Measurements from ENCODE around the gene GSE1.

Gene GSE1

GRCh38 chr16:85662976-85663830 lies 50.1 kb downstream of the GSE1 start:
- DNase-seq: no peak

DNA sequence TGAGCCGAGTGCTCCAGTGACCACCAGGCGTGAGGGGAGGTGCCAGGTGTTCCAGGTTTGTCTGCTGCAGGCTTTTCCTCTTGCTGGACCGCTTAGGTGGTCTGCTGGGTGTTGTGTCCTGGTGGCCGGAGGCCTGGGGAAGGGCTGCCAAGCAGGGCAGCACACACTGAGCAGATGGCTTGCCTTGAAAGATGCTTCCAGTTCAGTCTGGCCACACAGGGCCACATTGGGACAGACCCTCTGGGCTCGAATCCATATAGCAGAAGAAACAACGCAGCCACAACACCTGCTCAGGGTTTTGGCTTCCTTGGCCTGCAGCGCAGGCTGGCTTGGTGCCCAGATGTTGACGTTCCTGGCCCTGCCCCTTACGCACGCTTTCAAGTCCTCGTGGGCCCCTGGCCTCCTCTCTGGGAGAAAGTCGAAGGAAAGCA lies 50.8 kb downstream of the GSE1 start:
- DNase-seq: peak; percentile 46

- DNase-seq: no peak
Observed at GRCh38 chr16:85664580-85665372, 51.7 kb downstream of the GSE1 start.

DNA sequence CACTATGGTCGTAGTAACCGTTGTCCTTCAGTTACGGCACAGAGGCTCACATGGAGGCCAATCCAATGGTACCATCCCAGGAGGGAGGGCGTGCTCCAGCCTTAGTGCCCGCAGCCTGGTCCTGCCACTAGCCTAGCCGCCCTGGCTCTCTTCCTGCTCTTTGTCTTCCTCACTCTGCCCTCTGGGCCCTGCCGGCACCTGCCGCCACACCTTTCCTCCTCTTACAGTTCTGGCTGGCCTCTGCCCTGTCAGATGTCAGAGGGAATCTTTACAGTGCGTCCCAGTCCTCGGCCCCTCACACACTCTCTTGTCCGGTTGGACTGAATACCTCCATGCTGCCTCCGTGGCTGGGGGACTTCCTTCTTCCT lies 52.2 kb downstream of the GSE1 start:
- DNase-seq: no peak

GRCh38 chr16:85665929-85666328 lies 52.8 kb downstream of the GSE1 start:
- no peak for DNase-seq

DNA sequence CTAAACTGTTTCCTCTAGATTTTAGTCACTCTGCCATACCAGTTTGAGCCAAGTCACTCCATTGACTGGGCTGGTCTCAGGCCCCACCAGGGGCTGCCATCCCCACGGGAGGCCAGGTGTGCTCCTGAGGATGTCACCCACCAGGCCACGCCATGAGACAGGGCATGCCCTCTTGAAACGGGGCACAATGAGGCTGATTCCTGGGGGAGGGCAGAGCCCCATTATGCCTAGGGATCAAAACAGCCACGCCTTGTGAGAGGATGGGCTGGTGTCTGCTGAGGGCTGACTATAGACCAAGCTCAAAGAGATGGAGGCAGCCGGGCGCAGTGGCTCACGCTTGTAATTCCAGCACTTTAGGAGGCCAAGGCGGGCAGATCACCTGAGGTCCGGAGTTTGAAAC lies 54.1 kb downstream of the GSE1 start:
- DNase-seq: no peak

- DNase-seq: no peak
Observed at GRCh38 chr16:85667841-85668413, 54.8 kb downstream of the GSE1 start.

DNA sequence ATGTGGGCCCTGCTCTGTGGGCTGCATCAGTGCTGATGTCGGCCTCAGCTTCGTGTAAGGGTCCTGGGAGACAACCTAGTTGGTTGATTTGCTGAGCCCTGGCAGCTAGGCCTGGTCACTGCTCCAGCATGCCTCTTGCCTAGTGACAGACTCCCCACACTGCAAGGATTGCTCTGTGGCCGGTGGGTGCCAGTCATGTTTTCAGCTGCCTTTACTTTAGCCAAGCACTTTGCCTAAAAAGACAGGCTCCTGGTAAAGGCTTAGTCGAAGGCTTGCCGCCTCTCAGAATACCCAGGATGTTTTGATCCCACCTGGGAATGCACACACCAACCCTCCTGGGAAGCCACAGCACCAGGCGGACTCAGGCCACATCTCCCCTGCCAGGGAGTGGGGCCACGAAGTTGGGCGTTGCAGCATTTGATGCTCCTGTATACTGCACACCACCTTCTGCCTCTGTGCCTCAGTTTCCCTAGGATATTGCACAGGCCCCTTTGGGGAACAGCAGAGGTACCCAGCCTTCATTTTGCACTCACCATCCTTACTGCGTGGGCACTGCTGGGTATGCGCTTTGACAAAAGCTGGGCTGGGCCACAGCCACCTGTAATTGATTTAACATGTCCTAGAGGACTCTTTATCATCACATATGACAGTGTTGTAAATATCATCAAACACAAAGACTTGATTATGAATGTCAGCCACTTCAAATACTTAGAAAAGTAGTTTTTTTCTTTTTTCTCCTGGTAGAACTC lies 55.7 kb downstream of the GSE1 start:
- no peak for DNase-seq

DNA sequence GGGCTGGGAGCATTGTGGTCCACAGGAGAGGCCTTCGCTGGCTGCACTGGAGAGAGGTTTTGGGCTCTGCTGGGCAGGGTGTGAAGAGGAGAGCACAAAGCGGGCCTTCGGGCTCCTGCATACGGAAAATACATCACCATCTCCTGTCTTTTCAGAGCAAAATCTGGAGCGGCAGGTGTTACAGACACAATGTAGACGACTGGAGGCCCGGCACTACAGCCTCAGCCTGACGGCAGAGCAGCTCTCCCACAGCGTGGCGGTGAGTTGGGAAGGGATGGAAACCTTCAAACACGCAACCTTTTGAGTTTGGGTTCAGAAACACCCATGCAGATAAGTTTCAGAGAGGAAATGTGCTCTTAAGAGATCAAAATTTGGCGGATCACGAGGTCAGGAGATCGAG lies 57.7 kb downstream of the GSE1 start:
- DNase-seq: no peak

DNA sequence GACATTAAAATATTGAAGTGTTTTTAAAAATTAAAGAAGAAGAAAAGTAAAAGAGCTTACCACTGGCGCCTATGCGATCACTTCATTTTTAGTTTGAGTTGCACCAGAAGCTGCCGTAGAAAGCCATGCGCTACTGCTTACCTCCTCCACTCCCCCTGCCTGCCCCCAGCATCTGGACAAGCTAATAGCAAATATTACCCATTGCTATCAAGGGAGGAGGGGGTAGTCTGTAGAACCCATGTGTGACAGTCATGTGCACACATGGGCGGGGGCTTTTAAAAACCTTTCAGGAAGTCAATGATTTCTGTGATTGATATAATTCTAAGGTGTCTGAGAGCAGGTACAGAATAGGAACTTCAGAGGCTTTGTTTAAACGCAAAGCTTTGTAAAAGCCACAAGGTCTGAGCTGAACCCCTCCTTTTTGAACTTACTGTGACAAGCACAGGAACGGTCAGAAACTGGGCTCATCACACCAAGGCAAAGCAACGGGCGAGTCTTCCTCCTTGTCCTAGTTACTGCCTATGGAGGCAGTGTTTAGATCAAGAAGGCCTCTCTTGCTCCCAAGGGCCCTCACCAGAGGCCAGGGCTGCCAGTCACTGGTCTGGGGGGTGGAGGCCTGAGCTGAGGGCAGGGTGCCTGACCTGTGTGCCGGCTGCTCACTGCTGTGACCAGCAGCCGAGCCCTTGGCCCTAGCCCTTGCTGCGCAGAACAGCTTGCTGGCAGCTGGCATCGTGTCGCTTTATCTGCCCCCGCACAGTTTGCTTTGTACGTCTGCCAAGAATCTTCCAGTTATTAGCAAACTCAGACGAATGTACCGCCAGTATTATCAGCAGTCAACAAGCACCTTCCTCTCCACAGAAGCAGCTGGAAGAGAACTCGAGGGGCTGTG lies 60.7 kb downstream of the GSE1 start:
- peak; percentile 36 for DNase-seq

DNA sequence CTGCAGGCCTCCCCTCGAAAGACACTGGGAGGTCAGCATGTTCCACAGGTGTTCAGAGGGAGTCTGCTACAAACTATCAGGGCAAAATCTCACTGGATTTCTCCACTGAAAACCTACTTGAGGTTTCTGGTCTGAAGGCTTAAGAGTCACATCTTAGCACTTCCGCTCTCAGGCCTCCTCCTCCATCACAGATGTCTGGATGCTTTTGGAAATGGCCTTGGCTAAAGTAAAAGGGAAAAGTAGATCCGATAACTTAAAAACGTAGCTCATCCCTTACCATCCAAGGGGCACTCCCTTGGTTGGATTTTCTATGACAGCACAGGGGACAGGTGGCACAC lies 61.3 kb downstream of the GSE1 start:
- DNase-seq: no peak

DNA sequence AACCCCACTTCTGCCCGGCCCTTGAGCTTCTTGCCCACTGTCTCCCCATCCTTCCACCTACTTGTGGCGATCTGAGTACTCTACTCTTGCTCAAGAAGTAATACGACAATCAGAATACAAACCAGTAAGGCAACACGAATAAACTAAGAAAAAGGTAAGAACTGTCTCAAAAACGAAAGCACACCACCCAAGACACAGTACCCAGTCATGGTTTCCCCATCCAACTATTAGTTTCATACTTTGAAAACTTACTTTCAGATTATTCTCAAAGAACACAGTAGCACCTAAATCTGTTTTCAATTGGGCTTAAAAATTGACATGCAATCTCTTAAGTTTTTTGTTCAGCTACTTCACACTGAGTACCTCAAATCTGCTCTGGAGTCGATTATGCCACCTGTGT lies 61.7 kb downstream of the GSE1 start:
- no peak for DNase-seq

DNA sequence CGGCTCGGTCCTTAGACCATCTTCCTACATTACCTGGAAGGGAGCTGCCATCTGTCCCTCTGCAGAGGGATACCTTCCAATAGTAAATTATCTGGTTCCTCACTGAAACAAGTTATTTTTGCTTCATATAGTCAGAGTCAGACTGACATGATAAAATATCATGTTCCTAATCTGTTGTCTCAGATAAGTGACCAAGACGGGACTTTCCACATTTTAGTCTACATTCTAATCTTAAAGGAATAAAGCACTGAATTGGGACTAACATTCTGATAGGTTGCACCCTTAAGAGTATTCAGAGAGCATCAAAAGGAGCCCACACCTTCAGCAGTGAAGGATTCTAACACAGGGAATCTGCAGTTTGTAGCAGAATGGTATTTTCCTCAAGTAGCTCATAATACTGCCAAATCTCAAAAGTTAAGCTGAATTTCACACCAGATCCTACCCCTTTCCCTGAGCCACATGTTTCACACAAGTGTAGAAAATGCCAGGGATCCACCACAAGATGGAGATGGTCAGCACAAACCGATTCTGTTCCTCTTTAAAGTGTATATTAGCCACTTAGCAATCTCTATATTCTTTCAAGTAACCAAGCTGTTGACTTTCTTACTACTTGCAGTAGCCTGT lies 62.2 kb downstream of the GSE1 start:
- no peak for DNase-seq

- no peak for DNase-seq
Observed at GRCh38 chr16:85676466-85676865, 63.3 kb downstream of the GSE1 start.

- DNase-seq: no peak
Observed at GRCh38 chr16:85677383-85677967, 64.4 kb downstream of the GSE1 start.

- no peak for DNase-seq
Observed at GRCh38 chr16:85678016-85678415, 64.9 kb downstream of the GSE1 start.

GRCh38 chr16:85678821-85679220 lies 65.7 kb downstream of the GSE1 start:
- no peak for DNase-seq

- DNase-seq: no peak
Observed at GRCh38 chr16:85679870-85680269, 66.7 kb downstream of the GSE1 start.

DNA sequence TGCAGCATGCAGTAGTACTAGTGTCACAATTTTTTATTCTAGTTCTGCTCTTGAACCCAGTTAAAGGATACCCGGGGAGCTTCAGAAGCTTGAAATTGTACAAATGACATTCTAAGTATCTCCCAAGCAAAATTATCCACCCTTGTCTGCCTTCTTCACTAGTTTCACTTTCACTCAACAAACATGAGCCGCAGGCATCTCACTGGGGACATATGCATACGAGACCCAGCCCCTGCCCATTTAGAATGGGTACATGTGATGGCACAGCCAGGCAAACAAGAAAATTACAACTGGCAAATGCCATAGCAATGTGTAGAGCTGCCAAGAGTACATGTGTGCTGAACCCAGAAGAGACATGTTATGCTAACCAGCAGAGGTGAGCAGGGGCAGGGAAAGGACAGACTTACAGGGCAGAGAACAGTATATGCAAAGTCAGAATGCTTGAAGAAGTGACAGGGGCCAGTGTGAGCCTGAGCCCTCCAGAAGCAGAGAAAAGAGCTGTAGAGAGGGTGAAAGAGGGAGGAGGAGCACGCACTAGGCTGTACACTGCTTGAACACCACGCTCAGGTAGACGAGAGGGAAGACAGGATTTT lies 67.3 kb downstream of the GSE1 start:
- DNase-seq: no peak

GRCh38 chr16:85681255-85681654 lies 68.1 kb downstream of the GSE1 start:
- DNase-seq: no peak

DNA sequence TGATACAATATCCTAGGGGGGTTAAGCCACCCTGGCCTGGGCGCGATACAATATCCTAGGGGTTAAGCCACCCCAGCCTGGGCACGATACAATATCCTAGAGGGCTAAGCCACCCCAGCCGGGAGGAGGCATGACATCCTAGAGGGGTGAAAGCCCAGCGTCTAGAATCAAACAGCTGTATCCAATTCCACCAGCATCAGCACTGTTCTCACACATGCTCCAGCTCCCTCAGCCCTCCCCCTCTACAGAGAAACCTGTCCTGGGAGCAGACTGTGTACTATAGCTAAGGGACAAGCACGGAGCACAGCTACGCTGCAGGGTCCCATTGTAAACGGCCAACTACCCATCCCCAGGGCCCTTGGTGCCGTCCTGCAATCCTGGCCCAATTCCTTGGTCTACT lies 69.4 kb downstream of the GSE1 start:
- DNase-seq: no peak

Measured in NCI-H446 treated with DMSO at 0.1 percent for 48 hours (cell line).